Upper lobe of left lung (tissue), 4 donors: ENCODE measurements around the gene NDUFA7.
"Not testable (repeated sequence)": the region's sequence is repeated elsewhere in the genome, so short reads cannot be mapped to it uniquely, and the experiment has no call there.

ENCODE experiments used
- EP300 ChIP-seq, 4 donors: sonication (generic); formaldehyde crosslinking; IDR thresholded peaks; one replicate each; pipeline ENCODE4 v1.5.1; 2017; ENCODE audit warnings: antibody characterized with exemption in 4 of 4, control low read depth in 2 of 4
- POLR2AphosphoS5 ChIP-seq, 2 donors: sonication (generic); formaldehyde crosslinking; IDR thresholded peaks; one replicate each; pipeline ENCODE4 v1.5.1; 2017; ENCODE audit warnings: antibody characterized with exemption in 2 of 2
- TF ChIP-seq, protein P1 (sequence below), 6 experiments: fragments of 450-650 bp in 4 of 6; fragments of 200-600 bp in 2 of 6; sonication (generic) in 2 of 6; IDR thresholded peaks; one replicate each; pipeline ENCODE4 v1.5.1; 2016 to 2019; ENCODE audit warnings: antibody characterized with exemption in 6 of 6

DNA sequence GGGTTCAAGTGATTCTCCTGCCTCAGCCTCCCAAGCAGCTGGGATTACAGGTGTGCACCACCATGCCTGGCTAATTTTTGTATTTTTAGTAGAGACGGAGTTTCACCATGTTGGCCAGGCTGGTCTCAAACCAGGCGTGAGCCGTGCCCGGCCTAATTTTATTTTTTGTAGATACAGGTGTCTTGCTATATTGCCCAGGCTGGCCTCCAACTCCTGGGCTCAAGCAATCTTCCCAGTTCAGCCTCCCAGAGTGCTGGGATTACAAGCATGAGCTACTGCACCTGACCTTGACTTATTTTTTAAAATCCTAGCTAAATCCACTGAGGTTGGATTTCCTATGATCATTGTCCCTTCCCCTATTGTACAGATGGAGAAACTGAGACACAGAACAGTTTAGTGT is 20.3 kb upstream of the NDUFA7 start:
- TF ChIP-seq, protein P1, sequence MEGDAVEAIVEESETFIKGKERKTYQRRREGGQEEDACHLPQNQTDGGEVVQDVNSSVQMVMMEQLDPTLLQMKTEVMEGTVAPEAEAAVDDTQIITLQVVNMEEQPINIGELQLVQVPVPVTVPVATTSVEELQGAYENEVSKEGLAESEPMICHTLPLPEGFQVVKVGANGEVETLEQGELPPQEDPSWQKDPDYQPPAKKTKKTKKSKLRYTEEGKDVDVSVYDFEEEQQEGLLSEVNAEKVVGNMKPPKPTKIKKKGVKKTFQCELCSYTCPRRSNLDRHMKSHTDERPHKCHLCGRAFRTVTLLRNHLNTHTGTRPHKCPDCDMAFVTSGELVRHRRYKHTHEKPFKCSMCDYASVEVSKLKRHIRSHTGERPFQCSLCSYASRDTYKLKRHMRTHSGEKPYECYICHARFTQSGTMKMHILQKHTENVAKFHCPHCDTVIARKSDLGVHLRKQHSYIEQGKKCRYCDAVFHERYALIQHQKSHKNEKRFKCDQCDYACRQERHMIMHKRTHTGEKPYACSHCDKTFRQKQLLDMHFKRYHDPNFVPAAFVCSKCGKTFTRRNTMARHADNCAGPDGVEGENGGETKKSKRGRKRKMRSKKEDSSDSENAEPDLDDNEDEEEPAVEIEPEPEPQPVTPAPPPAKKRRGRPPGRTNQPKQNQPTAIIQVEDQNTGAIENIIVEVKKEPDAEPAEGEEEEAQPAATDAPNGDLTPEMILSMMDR (IDR thresholded peaks at IDR 0.05), result not testable (repeated sequence)
- TF ChIP-seq EP300, POLR2AphosphoS5 (IDR thresholded peaks at IDR 0.05): not testable (repeated sequence)
